H1 (cell line): ENCODE data around the gene GIGYF2. TPM values are rescaled to one million over a fixed set of nuclear protein-coding genes. Genes with fewer than 3 reads are reported as not detected.

Experiments
- POU5F1 ChIP-seq: IDR thresholded peaks from 2 replicates; pipeline ENCODE4 v1.6.1; 2011; ENCODE audit warnings: low read depth, mild to moderate bottlenecking, low read length, moderate library complexity
- RAD21 ChIP-seq, 2 experiments: IDR thresholded peaks in 1 of 2; conservative IDR thresholded peaks in 1 of 2; 2 replicates each; pipeline ENCODE4 v1.6.1; 2011; ENCODE audit warnings: low read depth in 2 of 2, low read length in 2 of 2, improper control_type of control experiment in 1 of 2, inconsistent platforms in 1 of 2, mild to moderate bottlenecking in 1 of 2, moderate library complexity in 1 of 2
- SAP30 ChIP-seq: fragments of 300-600 bp; sonication (generic); IDR thresholded peaks from 2 replicates; pipeline ENCODE4 v1.7.1; 2012; ENCODE audit warnings: low read length, moderate library complexity, mild to moderate bottlenecking, inconsistent platforms; ENCODE audit not compliant: insufficient read depth, insufficient replicate concordance
- polyA plus RNA-seq, 7 experiments: library from polyadenylated mRNA; depleted of rRNA in 3 of 7; stranded (reverse) in 5 of 7; unstranded in 2 of 7; fragments of >200 nt in 5 of 7; fragments of 200-250 nt in 2 of 7; gene quantifications; 1 replicate in 5 of 7; 2 replicates in 1 of 7; 4 replicates in 1 of 7; pipeline versions ENCODE4 v1.2.1 to v1.2.3, GENCODE V29; 2011 to 2013; ENCODE audit warnings: missing spikeins in 2 of 7, mixed read lengths in 2 of 7
- total RNA-seq: library from RNA; stranded (reverse); fragmentation: NEBNext Ultra II Directional; extraction: Animal tissue kit (Norgen Biotek cat#: 25700); gene quantifications from 2 replicates; pipeline ENCODE4 v1.2.1, GENCODE V29; 2021
- TF ChIP-seq, protein P1 (sequence below): IDR thresholded peaks from 2 replicates; pipeline ENCODE4 v1.6.1; 2012; ENCODE audit warnings: low read length, inconsistent platforms
- TF ChIP-seq, protein P2 (sequence below), 3 experiments: IDR thresholded peaks; 1 replicate in 2 of 3; 2 replicates in 1 of 3; pipeline versions ENCODE4 v1.5.1 to v1.6.1; 2011; ENCODE audit warnings: low read length in 3 of 3, mild to moderate bottlenecking in 3 of 3, inconsistent platforms in 2 of 3, low read depth in 1 of 3, moderate library complexity in 1 of 3; ENCODE audit not compliant: insufficient read depth in 1 of 3; ENCODE audit errors: control extremely low read depth in 1 of 3

The GIGYF2 gene
- total and polyA plus RNA-seq, 2 of the 8 experiments (the other 6 are each of a cell fraction or from before 2014, with no cell fraction given), result 22.3 to 62.0 TPM

DNA sequence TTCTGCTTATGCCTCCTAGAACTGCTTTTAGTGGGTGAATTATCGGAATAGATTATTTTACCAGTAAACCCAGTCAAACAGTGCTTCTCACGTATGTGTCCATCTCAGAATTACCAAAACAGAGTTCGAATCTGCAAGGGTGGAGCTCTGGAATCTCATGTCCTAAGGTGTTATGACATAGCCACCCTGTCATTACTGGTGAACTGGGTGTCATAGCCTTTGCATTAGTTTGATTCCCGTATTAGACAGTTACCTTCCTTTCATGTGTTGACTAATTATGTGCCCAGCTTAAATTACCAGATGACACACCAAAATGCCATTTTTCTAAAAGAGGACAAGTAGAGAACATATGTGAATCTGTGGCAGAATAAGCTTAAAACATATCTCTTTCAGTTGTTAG, 94.4 kb downstream of the GIGYF2 start (continued):
- no peak for TF ChIP-seq POU5F1
- TF ChIP-seq RAD21 (IDR thresholded peaks at IDR 0.05 in 1 of 2, conservative IDR thresholded peaks at IDR 0.05 in 1 of 2; ENCODE audit: low read depth in 2 of 2, low read length in 2 of 2), result no peak
- TF ChIP-seq SAP30, result no peak
- TF ChIP-seq, protein P1, sequence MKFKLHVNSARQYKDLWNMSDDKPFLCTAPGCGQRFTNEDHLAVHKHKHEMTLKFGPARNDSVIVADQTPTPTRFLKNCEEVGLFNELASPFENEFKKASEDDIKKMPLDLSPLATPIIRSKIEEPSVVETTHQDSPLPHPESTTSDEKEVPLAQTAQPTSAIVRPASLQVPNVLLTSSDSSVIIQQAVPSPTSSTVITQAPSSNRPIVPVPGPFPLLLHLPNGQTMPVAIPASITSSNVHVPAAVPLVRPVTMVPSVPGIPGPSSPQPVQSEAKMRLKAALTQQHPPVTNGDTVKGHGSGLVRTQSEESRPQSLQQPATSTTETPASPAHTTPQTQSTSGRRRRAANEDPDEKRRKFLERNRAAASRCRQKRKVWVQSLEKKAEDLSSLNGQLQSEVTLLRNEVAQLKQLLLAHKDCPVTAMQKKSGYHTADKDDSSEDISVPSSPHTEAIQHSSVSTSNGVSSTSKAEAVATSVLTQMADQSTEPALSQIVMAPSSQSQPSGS, result no peak
- TF ChIP-seq, protein P2, sequence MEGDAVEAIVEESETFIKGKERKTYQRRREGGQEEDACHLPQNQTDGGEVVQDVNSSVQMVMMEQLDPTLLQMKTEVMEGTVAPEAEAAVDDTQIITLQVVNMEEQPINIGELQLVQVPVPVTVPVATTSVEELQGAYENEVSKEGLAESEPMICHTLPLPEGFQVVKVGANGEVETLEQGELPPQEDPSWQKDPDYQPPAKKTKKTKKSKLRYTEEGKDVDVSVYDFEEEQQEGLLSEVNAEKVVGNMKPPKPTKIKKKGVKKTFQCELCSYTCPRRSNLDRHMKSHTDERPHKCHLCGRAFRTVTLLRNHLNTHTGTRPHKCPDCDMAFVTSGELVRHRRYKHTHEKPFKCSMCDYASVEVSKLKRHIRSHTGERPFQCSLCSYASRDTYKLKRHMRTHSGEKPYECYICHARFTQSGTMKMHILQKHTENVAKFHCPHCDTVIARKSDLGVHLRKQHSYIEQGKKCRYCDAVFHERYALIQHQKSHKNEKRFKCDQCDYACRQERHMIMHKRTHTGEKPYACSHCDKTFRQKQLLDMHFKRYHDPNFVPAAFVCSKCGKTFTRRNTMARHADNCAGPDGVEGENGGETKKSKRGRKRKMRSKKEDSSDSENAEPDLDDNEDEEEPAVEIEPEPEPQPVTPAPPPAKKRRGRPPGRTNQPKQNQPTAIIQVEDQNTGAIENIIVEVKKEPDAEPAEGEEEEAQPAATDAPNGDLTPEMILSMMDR (IDR thresholded peaks at IDR 0.05; ENCODE audit: control extremely low read depth in 1 of 3, insufficient read depth in 1 of 3, low read depth in 1 of 3, low read length in 3 of 3), result no peak
